ENCODE data around the gene STRN3.

STRN3 gene

DNA sequence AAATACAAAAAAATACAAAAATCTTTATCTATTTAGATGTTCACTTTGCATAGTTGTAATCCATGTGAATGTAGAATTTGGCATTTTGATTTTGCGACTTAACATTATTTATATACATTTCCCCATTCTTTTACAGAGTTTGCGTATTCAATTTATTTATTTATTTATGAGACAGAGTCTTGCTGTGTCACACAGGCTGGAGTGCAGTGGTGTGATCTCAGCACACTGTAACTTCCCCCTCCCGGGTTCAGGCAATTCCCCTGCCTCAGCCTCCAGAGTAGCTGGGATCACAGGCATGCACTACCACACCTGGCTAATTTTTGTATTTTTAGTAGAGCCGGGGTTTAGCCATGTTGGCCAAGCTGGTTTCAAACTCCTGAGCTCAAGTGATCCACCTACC, 25.3 kb upstream of the STRN3 start:
- H3K9me2 ChIP-seq (ENCODE audit: low read depth, low read length) = no peaks in the 10 kb centered on the region
- no peak overlapping the region for H3K27ac ChIP-seq (ENCODE audit: low read depth, low read length, poor library complexity, severe bottlenecking)
- H3K4me1 ChIP-seq (ENCODE audit: insufficient read depth, low read length, severe bottlenecking) = no peaks in the 10 kb centered on the region
- no peaks in the 10 kb centered on the region for H3K27me3 ChIP-seq (ENCODE audit: insufficient read depth, low read length)
- no peak overlapping the region for H2AFZ ChIP-seq (ENCODE audit: low read length)
- no peak overlapping the region for H3K9ac ChIP-seq (ENCODE audit: low read length)
- no peak overlapping the region for H3K4me2 ChIP-seq (ENCODE audit: low read length)
- no peaks in the 10 kb centered on the region for H3K36me3 ChIP-seq (ENCODE audit: insufficient read depth, low read length)
- no peaks in the 10 kb centered on the region for H3K9me3 ChIP-seq (ENCODE audit: low read length)
- no peaks in the 10 kb centered on the region for H3F3A ChIP-seq (ENCODE audit: insufficient read depth, low read length)
- H3K79me2 ChIP-seq (ENCODE audit: insufficient read depth, low read length) = no peaks in the 10 kb centered on the region
- no peak overlapping the region for H3K4me3 ChIP-seq (ENCODE audit: low read depth, low read length, poor library complexity, severe bottlenecking)
- H4K20me1 ChIP-seq (ENCODE audit: insufficient read depth, low read length) = no peaks in the 10 kb centered on the region
- TF ChIP-seq, protein P1, sequence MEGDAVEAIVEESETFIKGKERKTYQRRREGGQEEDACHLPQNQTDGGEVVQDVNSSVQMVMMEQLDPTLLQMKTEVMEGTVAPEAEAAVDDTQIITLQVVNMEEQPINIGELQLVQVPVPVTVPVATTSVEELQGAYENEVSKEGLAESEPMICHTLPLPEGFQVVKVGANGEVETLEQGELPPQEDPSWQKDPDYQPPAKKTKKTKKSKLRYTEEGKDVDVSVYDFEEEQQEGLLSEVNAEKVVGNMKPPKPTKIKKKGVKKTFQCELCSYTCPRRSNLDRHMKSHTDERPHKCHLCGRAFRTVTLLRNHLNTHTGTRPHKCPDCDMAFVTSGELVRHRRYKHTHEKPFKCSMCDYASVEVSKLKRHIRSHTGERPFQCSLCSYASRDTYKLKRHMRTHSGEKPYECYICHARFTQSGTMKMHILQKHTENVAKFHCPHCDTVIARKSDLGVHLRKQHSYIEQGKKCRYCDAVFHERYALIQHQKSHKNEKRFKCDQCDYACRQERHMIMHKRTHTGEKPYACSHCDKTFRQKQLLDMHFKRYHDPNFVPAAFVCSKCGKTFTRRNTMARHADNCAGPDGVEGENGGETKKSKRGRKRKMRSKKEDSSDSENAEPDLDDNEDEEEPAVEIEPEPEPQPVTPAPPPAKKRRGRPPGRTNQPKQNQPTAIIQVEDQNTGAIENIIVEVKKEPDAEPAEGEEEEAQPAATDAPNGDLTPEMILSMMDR (IDR thresholded peaks at IDR 0.05; ENCODE audit: low read length) = no peak
- TF ChIP-seq EZH2 (IDR thresholded peaks at IDR 0.05; ENCODE audit: borderline replicate concordance, low read length) = no peak

DNA sequence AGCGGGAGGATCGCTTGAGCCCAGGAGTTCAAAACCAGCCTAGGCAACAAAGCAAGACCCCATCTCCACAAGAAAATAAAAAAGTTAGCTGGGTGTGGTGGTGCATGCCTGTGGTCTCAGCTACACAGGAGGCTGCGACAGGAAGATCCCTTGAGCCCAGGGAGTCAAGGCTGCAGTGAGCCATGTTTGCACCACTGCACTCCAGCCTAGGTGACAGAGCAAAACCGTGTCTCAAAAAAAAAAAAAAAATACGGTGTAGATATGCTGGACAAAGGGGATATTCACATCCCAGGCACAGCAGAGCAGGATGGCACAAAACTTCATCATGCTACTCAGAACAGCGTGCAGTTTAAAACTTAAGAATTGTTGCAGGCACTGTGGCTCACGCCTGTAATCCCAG, 24.8 kb upstream of the STRN3 start:
- no peaks in the 10 kb centered on the region for H3K4me1 ChIP-seq (ENCODE audit: insufficient read depth, low read length, severe bottlenecking)

DNA sequence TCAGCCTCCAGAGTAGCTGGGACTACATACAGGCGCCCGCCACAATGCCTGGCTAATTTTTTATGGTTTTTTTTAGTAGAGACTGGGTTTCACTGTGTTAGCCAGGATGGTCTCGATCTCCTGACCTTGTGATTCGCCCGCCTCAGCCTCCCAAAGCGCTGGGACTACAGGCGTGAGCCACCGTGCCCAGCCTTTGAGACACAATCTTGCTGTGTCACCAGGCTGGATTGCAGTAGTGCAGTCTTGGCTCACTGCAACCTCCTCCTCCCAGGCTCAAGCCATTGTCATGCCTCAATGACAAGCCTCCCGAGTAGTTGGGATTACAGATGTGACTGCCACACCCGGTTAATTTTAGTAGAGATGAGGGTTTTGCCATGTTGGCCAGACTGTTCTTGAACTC, 21.3 kb upstream of the STRN3 start:
- Histone ChIP-seq H3K4me3 (ENCODE audit: low read depth, low read length, poor library complexity, severe bottlenecking) (no peak overlapping the region), H3K4me1 (ENCODE audit: insufficient read depth, low read length, severe bottlenecking) (no peaks in the 10 kb centered on the region), H3K79me2 (ENCODE audit: insufficient read depth, low read length) (no peaks in the 10 kb centered on the region), H3K9me2 (ENCODE audit: low read depth, low read length) (no peaks in the 10 kb centered on the region), H3K4me2 (ENCODE audit: low read length) (no peak overlapping the region), H2AFZ (ENCODE audit: low read length) (no peak overlapping the region), H3K27ac (ENCODE audit: low read depth, low read length, poor library complexity, severe bottlenecking) (no peak overlapping the region), H3K9ac (ENCODE audit: low read length) (no peak overlapping the region), H4K20me1 (ENCODE audit: insufficient read depth, low read length) (no peaks in the 10 kb centered on the region), H3K27me3 (ENCODE audit: insufficient read depth, low read length) (no peaks in the 10 kb centered on the region), H3F3A (ENCODE audit: insufficient read depth, low read length) (no peaks in the 10 kb centered on the region), H3K36me3 (ENCODE audit: insufficient read depth, low read length) (no peaks in the 10 kb centered on the region), H3K9me3 (ENCODE audit: low read length) (no peaks in the 10 kb centered on the region)
- TF ChIP-seq, protein P1 (IDR thresholded peaks at IDR 0.05; ENCODE audit: low read length) = no peak
- no peak for TF ChIP-seq EZH2 (IDR thresholded peaks at IDR 0.05; ENCODE audit: borderline replicate concordance, low read length)

More for the DNA sequence above, 24.8 kb upstream of the STRN3 start:
- no peak overlapping the region for H3K27ac ChIP-seq (ENCODE audit: low read depth, low read length, poor library complexity, severe bottlenecking)
- no peaks in the 10 kb centered on the region for H4K20me1 ChIP-seq (ENCODE audit: insufficient read depth, low read length)
- TF ChIP-seq, protein P1 (IDR thresholded peaks at IDR 0.05; ENCODE audit: low read length) = no peak
- TF ChIP-seq EZH2 (IDR thresholded peaks at IDR 0.05; ENCODE audit: borderline replicate concordance, low read length) = no peak
- no peaks in the 10 kb centered on the region for H3K9me2 ChIP-seq (ENCODE audit: low read depth, low read length)
- no peaks in the 10 kb centered on the region for H3K27me3 ChIP-seq (ENCODE audit: insufficient read depth, low read length)
- H3F3A ChIP-seq (ENCODE audit: insufficient read depth, low read length) = no peaks in the 10 kb centered on the region
- no peak overlapping the region for H3K9ac ChIP-seq (ENCODE audit: low read length)
- no peaks in the 10 kb centered on the region for H3K36me3 ChIP-seq (ENCODE audit: insufficient read depth, low read length)
- H2AFZ ChIP-seq (ENCODE audit: low read length) = no peak overlapping the region
- no peaks in the 10 kb centered on the region for H3K9me3 ChIP-seq (ENCODE audit: low read length)
- no peak overlapping the region for H3K4me3 ChIP-seq (ENCODE audit: low read depth, low read length, poor library complexity, severe bottlenecking)
- H3K4me2 ChIP-seq (ENCODE audit: low read length) = no peak overlapping the region
- no peaks in the 10 kb centered on the region for H3K79me2 ChIP-seq (ENCODE audit: insufficient read depth, low read length)

Measured in OCI-LY1 (cell line).